AG04450 (cell line): Measurements from ENCODE around the gene STX10. TPM values are rescaled to one million over a fixed set of nuclear protein-coding genes. Genes with fewer than 3 reads are reported as not detected.
"Not testable (repeated sequence)": the region's sequence is repeated elsewhere in the genome, so short reads cannot be mapped to it uniquely, and the experiment has no call there.

Experiments used
- CTCF ChIA-PET: fragments of 300-600, 350-600 bp; formaldehyde crosslinking; extraction: SDS; loops from one replicate; lab custom pipeline; 2022; ENCODE audit warnings: antibody characterized with exemption, inconsistent platforms; lab: Charles Lee
- POLR2A ChIA-PET: fragments of 350-600 bp; formaldehyde crosslinking; extraction: SDS; loops from one replicate; lab custom pipeline; 2021; ENCODE audit warnings: antibody characterized with exemption, inconsistent platforms; lab: Yijun Ruan, JAX
- DNase-seq: peaks from one replicate; pipeline ENCODE4 v3.0.0-alpha.2; 2011; ENCODE audit warnings: low read depth, low spot score
- H3K27ac ChIP-seq: one replicate; pipeline ENCODE4 v1.5.1; 2012; ENCODE audit warnings: low read depth, low read length, control low read depth
- H3K27me3 ChIP-seq: one replicate; pipeline ENCODE4 v1.6.0; 2012; ENCODE audit warnings: low read length; ENCODE audit not compliant: control insufficient read depth, insufficient read depth
- H3K4me3 ChIP-seq: 2 replicates; pipeline ENCODE4 v1.5.1; 2011; ENCODE audit warnings: mild to moderate bottlenecking, low read depth, low read length, control low read depth
- H3K9me3 ChIP-seq: 2 replicates; pipeline ENCODE4 v1.5.1; 2012; ENCODE audit warnings: low read length; ENCODE audit not compliant: control insufficient read depth, insufficient read depth
- CTCF ChIP-seq: IDR thresholded peaks from 2 replicates; pipeline ENCODE4 v1.5.1; 2011; ENCODE audit warnings: low read depth, low read length, control low read depth, inconsistent platforms
- polyA plus RNA-seq: library from polyadenylated mRNA; depleted of rRNA; stranded (reverse); fragments of >200 nt; gene quantifications from 2 replicates; pipeline ENCODE4 v1.2.3, GENCODE V29; 2011

Gene STX10
- polyA plus RNA-seq, 1 experiment: 47.9 TPM

DNA sequence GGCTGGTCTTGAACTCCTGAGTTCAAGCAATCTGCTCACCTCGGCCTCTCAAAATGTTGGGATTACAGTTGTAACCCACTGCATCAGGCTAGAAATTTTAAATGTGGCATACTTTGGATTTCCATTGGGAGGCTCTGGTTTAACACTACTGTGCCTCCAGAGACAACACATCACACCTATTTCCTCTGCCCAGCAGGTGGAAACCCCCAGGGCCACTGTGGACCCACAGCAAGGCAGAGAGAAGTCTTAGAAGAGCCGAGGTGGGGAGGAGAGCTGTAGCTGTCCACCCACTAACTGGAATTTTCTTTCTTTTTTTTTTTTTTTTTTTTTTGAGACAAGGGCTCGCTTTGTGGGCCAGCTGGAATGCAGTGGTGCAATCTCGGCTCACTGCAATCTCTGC is 39.4 kb upstream of the STX10 start:
- ChIA-PET CTCF (no interaction called here), POLR2A (interaction anchor here (0.6 kb wide), 2 partner anchors 40 to 595 kb away, joined by 3 to 4 read pairs; partner anchors contain the start of gene STX10)
- no peak for TF ChIP-seq CTCF
- no peak for DNase-seq
- Histone ChIP-seq H3K27me3 (no peaks in the 10 kb centered on the region), H3K9me3 (no peaks in the 10 kb centered on the region), H3K4me3 (no peak overlapping the region), H3K27ac (no peak overlapping the region)

DNA sequence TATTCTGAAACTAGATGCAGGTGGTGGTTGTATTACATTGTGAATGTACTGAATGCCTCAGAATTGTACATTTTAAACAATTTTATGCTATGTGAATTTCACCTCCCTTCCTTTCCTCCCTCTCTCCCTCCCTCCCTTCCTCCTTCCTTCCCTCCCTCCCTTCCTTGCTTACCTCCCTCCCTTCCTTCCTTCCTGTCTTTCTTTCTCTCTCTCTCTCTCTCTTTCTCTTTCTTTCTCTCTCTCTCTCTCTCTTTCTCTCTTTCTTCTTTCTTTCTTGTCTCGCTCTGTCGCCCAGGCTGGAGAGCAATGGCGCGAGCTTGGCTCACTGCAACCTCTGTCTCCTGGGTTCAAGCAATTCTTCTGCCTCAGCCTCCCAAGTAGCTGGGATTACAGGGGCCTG is 37.2 kb upstream of the STX10 start:
- TF ChIP-seq CTCF: no peak
- no peaks in the 10 kb centered on the region for H3K9me3 ChIP-seq
- ChIA-PET POLR2A (no interaction called here), CTCF (no interaction called here)
- no peak overlapping the region for H3K27ac ChIP-seq
- no peak for DNase-seq
- H3K27me3 ChIP-seq: no peaks in the 10 kb centered on the region
- no peak overlapping the region for H3K4me3 ChIP-seq

DNA sequence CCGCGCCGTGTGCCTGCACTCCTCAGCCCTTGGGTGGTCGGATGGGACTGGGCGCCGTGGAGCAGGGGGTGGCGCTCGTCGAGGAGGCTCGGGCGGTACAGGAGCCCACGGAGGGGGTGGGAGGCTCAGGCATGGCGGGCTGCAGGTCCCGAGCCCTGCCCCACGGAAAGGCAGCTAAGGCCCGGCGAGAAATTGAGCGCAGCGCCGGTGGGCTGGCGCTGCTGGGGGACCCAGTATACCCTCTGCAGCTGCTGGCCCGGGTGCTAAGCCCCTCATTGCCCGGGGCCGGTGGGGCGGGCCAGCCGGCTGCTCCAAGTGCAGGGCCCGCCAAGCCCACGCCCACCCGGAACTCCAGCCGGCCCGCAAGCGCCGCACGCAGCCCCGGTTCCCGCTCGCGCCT is 36.5 kb upstream of the STX10 start:
- POLR2A ChIA-PET: interaction anchor here (0.7 to 0.9 kb wide), 2 partner anchors 23 to 32 kb away, joined by 3 read pairs; no protein-coding TSS in a partner anchor
- not testable (repeated sequence) for H3K27me3 ChIP-seq, H3K27ac ChIP-seq

DNA sequence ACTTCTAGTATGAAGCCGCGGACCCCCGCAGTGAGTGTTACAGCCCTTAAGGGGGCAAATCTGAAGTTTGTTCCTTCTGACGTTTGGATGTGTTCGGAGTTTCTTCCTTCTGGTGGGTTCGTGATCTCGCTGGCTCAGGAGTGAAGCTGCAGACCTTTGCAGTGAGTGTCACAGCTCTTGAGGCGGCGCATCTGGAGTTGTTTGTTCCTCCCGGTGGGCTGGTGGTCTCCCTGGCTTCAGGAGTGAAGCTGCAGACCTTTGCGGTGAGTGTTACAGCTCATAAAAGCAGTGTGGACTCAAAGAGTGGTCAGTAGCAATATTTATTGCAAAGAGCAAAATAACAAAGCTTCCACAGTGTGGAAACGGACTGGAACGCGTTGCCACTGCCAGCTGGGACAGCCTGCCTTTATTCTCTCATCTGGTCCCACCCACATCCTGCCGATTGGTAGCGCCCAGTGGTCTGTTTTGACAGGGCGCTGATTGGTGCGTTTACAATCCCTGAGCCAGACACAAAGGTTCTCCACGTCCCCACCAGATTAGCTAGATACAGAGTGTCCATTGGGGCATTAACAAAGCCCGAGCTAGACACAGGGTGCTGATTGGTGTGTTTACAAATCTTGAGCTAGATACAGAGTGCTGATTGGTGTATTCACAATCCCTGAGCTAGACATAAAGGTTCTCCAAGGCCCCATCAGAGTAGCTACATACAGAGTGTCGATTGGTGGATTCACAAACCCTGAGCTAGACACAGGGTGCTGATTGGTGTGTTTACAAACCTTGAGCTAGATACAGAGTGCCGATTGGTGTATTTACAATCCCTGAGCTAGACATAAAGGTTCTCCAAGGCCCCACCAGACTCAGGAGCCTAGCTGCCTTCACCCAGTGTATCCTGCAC is 35.8 kb upstream of the STX10 start:
- H3K27me3 ChIP-seq, H3K9me3 ChIP-seq, H3K4me3 ChIP-seq, H3K27ac ChIP-seq, DNase-seq: not testable (repeated sequence)
- CTCF ChIA-PET: interaction anchor here (0.6 to 1.1 kb wide), 2 partner anchors 9 to 225 kb away, joined by 3 read pairs; no protein-coding TSS in a partner anchor
- POLR2A ChIA-PET: interaction anchor here (0.7 to 0.9 kb wide), 2 partner anchors 22 to 31 kb away, joined by 3 read pairs; no protein-coding TSS in a partner anchor

More for the DNA sequence above, 36.5 kb upstream of the STX10 start:
- not testable (repeated sequence) for DNase-seq, H3K9me3 ChIP-seq, H3K4me3 ChIP-seq
- CTCF ChIA-PET: interaction anchor here (0.6 kb wide), 1 partner anchor 225 kb away, joined by 3 read pairs; no protein-coding TSS in a partner anchor

DNA sequence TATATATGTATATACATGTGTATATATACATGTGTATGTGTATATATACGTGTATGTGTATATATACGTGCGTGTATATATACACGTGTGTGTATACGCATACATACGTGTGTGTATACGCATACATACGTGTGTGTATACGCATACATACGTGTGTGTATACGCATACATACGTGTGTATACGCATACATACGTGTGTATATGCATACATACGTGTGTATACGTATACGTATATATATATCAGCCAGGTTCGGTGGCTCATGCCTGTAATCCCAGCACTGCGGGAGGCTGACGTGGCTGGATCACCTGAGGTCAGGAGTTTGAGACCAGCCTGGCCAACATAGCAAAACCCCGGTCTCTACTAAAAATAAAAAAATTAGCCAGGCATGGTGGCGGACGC is 34.8 kb upstream of the STX10 start:
- H3K27ac ChIP-seq, DNase-seq, POLR2A ChIA-PET, CTCF ChIA-PET, H3K4me3 ChIP-seq, H3K9me3 ChIP-seq, H3K27me3 ChIP-seq: not testable (repeated sequence)

- Histone ChIP-seq H3K27me3 (no peaks in the 10 kb centered on the region), H3K4me3 (no peak overlapping the region), H3K27ac (peak overlapping the region; percentile 47), H3K9me3 (no peaks in the 10 kb centered on the region)
- no peak for TF ChIP-seq CTCF
- ChIA-PET CTCF (interaction anchor here (0.6 to 1.6 kb wide), 6 partner anchors 13 to 216 kb away, joined by 3 to 9 read pairs (median 4); no protein-coding TSS in a partner anchor), POLR2A (interaction anchor here (0.6 to 1.4 kb wide), 5 partner anchors 14 to 30 kb away, joined by 3 to 11 read pairs (median 4); no protein-coding TSS in a partner anchor)
- no peak for DNase-seq
Observed at GRCh38 chr19:13181747-13182388, 31.7 kb upstream of the STX10 start.

GRCh38 chr19:13178291-13178690 is 28.1 kb upstream of the STX10 start:
- CTCF ChIA-PET: interaction anchor here (3.0 kb wide), 1 partner anchor 16 kb away, joined by 26 read pairs; no protein-coding TSS in a partner anchor
- H3K27me3 ChIP-seq, H3K27ac ChIP-seq, POLR2A ChIA-PET, H3K4me3 ChIP-seq, H3K9me3 ChIP-seq, DNase-seq: not testable (repeated sequence)

DNA sequence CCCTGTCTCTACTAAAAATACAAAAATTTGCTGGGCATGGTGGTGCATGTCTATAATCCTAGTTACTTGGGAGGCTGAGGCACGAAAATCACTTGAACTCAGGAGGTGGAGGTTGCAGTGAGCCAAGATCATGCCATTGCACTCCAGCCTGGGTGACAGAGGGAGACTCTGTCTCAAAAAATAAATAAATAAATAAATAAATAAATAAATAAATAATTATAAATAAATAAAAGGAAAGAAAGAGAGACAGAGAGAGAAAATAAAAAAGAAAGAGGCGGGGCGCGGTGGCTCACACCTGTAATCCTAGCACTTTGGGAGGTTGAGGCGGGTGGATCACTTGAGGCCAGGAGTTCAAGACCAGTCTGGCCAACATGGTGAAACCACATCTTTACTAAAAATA is 27.4 kb upstream of the STX10 start:
- CTCF ChIA-PET: interaction anchor here (3.0 kb wide), 1 partner anchor 17 kb away, joined by 26 read pairs; no protein-coding TSS in a partner anchor
- H3K27ac ChIP-seq, H3K4me3 ChIP-seq, POLR2A ChIA-PET, H3K9me3 ChIP-seq, H3K27me3 ChIP-seq, DNase-seq: not testable (repeated sequence)
